Measurements from ENCODE around the gene KCNJ12. TPM values are rescaled to one million over a fixed set of nuclear protein-coding genes. Genes with fewer than 3 reads are reported as not detected.
A peak's percentile ranks its signal among the peaks of the same experiment; 100 is the strongest.
"Not testable (repeated sequence)": the region's sequence is repeated elsewhere in the genome, so short reads cannot be mapped to it uniquely, and the experiment has no call there.

KCNJ12 gene
- total RNA-seq, 1 donor from 2014 or later: 0.56 TPM

GRCh38 chr17:21451975-21452374 lies 75.8 kb downstream of the KCNJ12 start:
- H3F3A ChIP-seq (ENCODE audit: low read depth): no peaks in the 10 kb centered on the region
- Mint-ChIP-seq H3K27me3 (ENCODE audit: insufficient read depth, low read depth) (peaks cover 31% of the 10 kb centered on the region), H3K27ac (no peak overlapping the region)

DNA sequence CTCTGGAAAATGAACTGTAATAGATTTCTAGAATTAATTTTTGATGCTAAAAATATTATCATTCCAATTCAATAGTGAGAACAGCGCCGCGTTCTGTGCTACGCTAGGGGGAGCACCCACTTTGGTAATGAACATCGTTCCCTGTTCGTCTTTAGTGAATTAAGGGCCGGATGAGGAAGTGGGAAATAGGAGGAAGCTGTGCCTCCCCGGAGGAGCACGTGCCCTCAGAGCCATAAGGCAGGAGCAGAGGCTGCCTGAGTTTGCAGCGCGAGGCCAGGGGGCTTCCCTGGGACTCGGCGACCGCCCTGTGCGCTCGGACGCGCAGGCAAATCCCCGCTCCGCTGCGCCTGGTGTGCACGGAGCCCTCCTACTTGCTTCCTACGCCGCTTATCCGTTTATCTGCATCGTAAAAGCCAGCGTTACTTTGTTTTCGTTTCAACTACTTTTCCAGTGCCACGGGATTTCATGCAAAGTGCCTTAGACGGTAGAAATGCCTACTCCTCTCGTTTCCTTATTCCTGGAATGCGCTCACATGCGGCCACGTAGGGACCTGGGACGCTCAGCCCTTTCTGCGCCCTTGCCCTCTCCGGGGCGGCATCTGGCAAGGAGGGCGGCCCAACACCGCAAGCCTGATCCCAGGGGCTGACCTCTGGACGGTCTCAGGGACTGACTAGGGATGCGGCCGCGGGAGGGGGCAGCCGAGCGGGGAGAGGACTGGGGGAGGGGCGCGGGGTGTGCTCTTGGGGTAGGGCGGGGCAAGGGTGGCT lies 76.4 kb downstream of the KCNJ12 start:
- H2AFZ ChIP-seq (replicated peaks): peak overlapping the region; percentile 4
- DNase-seq (ENCODE audit: low spot score): peak; percentile 57
- no peaks in the 10 kb centered on the region for H3K36me3 Mint-ChIP-seq

More at GRCh38 chr17:21451975-21452374, 75.8 kb downstream of the KCNJ12 start:
- Histone ChIP-seq H4K20me1 (ENCODE audit: low read depth) (no peaks in the 10 kb centered on the region), H3K9me3 (ENCODE audit: low read depth) (no peaks in the 10 kb centered on the region), H3K36me3 (no peaks in the 10 kb centered on the region), H3K27ac (no peak overlapping the region), H3K27me3 (peaks cover 59% of the 10 kb centered on the region), H3K4me1 (no peaks in the 10 kb centered on the region), H3K4me2 (peak overlapping the region; percentile 34), H3K4me3 (peak overlapping the region; percentile 1), H2AFZ (replicated peaks) (no peak overlapping the region), H3K9ac (no peak overlapping the region), H3K79me2 (ENCODE audit: low read depth) (no peaks in the 10 kb centered on the region)
- Mint-ChIP-seq H3K9me3 (peaks cover 4% of the 10 kb centered on the region), H3K4me3 (no peak overlapping the region), H3K36me3 (no peaks in the 10 kb centered on the region), H3K4me1 (peaks cover 11% of the 10 kb centered on the region)
- TF ChIP-seq EZH2 (IDR thresholded peaks at IDR 0.05) (no peak), EZH2phosphoT487 (IDR thresholded peaks at IDR 0.05) (no peak)
- TF ChIP-seq, protein P1, sequence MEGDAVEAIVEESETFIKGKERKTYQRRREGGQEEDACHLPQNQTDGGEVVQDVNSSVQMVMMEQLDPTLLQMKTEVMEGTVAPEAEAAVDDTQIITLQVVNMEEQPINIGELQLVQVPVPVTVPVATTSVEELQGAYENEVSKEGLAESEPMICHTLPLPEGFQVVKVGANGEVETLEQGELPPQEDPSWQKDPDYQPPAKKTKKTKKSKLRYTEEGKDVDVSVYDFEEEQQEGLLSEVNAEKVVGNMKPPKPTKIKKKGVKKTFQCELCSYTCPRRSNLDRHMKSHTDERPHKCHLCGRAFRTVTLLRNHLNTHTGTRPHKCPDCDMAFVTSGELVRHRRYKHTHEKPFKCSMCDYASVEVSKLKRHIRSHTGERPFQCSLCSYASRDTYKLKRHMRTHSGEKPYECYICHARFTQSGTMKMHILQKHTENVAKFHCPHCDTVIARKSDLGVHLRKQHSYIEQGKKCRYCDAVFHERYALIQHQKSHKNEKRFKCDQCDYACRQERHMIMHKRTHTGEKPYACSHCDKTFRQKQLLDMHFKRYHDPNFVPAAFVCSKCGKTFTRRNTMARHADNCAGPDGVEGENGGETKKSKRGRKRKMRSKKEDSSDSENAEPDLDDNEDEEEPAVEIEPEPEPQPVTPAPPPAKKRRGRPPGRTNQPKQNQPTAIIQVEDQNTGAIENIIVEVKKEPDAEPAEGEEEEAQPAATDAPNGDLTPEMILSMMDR (IDR thresholded peaks at IDR 0.05): no peak
- no peak for DNase-seq (ENCODE audit: low spot score)

GRCh38 chr17:21453144-21453898 lies 77.2 kb downstream of the KCNJ12 start:
- H3K9ac ChIP-seq: no peak overlapping the region
- TF ChIP-seq, protein P1 (IDR thresholded peaks at IDR 0.05): no peak
- TF ChIP-seq EZH2 (IDR thresholded peaks at IDR 0.05): no peak
- Mint-ChIP-seq H3K36me3 (no peaks in the 10 kb centered on the region), H3K27ac (no peak overlapping the region), H3K4me1 (peaks cover 17% of the 10 kb centered on the region), H3K27me3 (ENCODE audit: insufficient read depth, low read depth) (peaks cover 29% of the 10 kb centered on the region), H3K4me3 (peak overlapping the region; percentile 68), H3K9me3 (peaks cover 4% of the 10 kb centered on the region)
- no peaks in the 10 kb centered on the region for H3K9me3 ChIP-seq (ENCODE audit: low read depth)
- no peak overlapping the region for H2AFZ ChIP-seq (replicated peaks)
- peaks cover 68% of the 10 kb centered on the region for H3K27me3 ChIP-seq
- H3K27ac ChIP-seq: no peak overlapping the region
- no peaks in the 10 kb centered on the region for H3K79me2 ChIP-seq (ENCODE audit: low read depth)
- H3K4me2 ChIP-seq: peak overlapping the region; percentile 34
- no peak overlapping the region for H3K4me3 ChIP-seq
- H3F3A ChIP-seq (ENCODE audit: low read depth): peaks cover 6% of the 10 kb centered on the region
- no peaks in the 10 kb centered on the region for H4K20me1 ChIP-seq (ENCODE audit: low read depth)
- no peaks in the 10 kb centered on the region for H3K36me3 ChIP-seq
- H3K4me1 ChIP-seq: peaks cover 8% of the 10 kb centered on the region
- DNase-seq (ENCODE audit: low spot score): no peak

More for the DNA sequence above, 76.4 kb downstream of the KCNJ12 start:
- peaks cover 63% of the 10 kb centered on the region for H3K27me3 ChIP-seq
- no peaks in the 10 kb centered on the region for H3K36me3 ChIP-seq
- peak overlapping the region; percentile 34 for H3K4me2 ChIP-seq
- no peaks in the 10 kb centered on the region for H3K9me3 ChIP-seq (ENCODE audit: low read depth)
- Mint-ChIP-seq H3K4me1 (peaks cover 17% of the 10 kb centered on the region), H3K9me3 (peaks cover 4% of the 10 kb centered on the region), H3K27me3 (ENCODE audit: insufficient read depth, low read depth) (peaks cover 29% of the 10 kb centered on the region), H3K27ac (no peak overlapping the region), H3K4me3 (peak overlapping the region; percentile 80)
- no peak overlapping the region for H3K27ac ChIP-seq
- peaks cover 5% of the 10 kb centered on the region for H3K4me1 ChIP-seq
- no peaks in the 10 kb centered on the region for H3K79me2 ChIP-seq (ENCODE audit: low read depth)
- H3K9ac ChIP-seq: no peak overlapping the region
- no peaks in the 10 kb centered on the region for H4K20me1 ChIP-seq (ENCODE audit: low read depth)
- TF ChIP-seq, protein P1 (IDR thresholded peaks at IDR 0.05): peak; percentile 67
- TF ChIP-seq EZH2 (IDR thresholded peaks at IDR 0.05): no peak
- peak overlapping the region; percentile 1 for H3K4me3 ChIP-seq
- peaks cover 5% of the 10 kb centered on the region for H3F3A ChIP-seq (ENCODE audit: low read depth)

GRCh38 chr17:21454006-21454405 lies 77.8 kb downstream of the KCNJ12 start:
- H3K79me2 ChIP-seq (ENCODE audit: low read depth); H2AFZ ChIP-seq (replicated peaks); H3F3A ChIP-seq (ENCODE audit: low read depth); H3K36me3 ChIP-seq; H4K20me1 ChIP-seq (ENCODE audit: low read depth); H3K9me3 Mint-ChIP-seq; H3K9ac ChIP-seq; DNase-seq (ENCODE audit: low spot score); H3K36me3 Mint-ChIP-seq; H3K4me2 ChIP-seq; H3K4me1 ChIP-seq; H3K9me3 ChIP-seq (ENCODE audit: low read depth); H3K4me3 ChIP-seq; H3K27ac ChIP-seq; H3K4me3 Mint-ChIP-seq; H3K27ac Mint-ChIP-seq: not testable (repeated sequence)
- Mint-ChIP-seq H3K27me3 (ENCODE audit: insufficient read depth, low read depth) (peaks cover 27% of the 10 kb centered on the region), H3K4me1 (peaks cover 19% of the 10 kb centered on the region)
- peaks cover 73% of the 10 kb centered on the region for H3K27me3 ChIP-seq
